Anterior cingulate cortex (tissue), 58 donors: Measurements from ENCODE around the gene BPNT1.
A peak's percentile ranks its signal among the peaks of the same experiment; 100 is the strongest.
"Not testable (repeated sequence)": the region's sequence is repeated elsewhere in the genome, so short reads cannot be mapped to it uniquely, and the experiment has no call there.

ENCODE experiments used
- DNase-seq, 58 donors: peaks; one replicate each; lab custom pipeline; 2025; lab: John Stamatoyannopoulos, UW

Gene BPNT1, protein sequence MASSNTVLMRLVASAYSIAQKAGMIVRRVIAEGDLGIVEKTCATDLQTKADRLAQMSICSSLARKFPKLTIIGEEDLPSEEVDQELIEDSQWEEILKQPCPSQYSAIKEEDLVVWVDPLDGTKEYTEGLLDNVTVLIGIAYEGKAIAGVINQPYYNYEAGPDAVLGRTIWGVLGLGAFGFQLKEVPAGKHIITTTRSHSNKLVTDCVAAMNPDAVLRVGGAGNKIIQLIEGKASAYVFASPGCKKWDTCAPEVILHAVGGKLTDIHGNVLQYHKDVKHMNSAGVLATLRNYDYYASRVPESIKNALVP

GRCh38 chr1:220089650-220090556, at the start of gene BPNT1:
Gene BPNT1 (minus strand): TSS chr1:220089788. CDS start chr1:220079846, 9,942 bp downstream.
- peak; percentile 13 to 95 (median 88) for DNase-seq

DNA sequence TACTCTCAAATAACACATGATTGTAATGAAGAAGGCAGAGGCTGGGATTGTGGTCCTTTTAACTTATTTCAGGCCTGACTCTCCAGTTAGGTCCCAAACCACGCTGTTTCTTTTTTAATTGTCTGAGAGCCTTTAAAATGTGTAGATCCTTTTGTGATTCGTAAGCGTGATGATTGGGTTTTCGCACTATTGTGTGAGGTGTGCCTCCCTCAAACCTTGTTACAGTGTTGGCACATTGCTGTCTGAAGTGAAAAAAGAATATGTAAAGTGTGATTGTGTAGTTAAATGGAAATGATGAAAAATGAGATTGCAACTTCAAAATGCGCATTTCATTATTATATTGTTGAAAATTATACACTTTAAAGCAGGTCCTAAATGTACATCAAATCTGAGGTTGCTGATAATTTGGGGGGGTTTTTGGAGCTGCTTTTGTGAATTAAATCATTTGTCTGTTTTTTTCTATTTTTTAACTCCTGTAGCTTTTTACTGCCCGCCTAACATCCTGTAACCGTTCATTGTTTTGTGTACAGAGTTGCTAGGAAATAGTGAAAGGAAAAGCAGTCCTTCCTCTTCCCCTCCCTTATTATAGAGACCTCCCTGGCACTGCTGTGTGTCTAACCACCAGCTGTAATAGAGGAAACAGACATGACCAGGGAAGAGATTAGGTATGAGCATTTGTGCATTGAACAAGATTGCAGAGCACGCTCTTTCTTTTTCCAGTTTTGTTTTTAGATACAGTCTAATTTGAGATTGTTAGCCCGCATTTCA, 47.6 kb upstream of the BPNT1 start:
- no peak for DNase-seq

DNA sequence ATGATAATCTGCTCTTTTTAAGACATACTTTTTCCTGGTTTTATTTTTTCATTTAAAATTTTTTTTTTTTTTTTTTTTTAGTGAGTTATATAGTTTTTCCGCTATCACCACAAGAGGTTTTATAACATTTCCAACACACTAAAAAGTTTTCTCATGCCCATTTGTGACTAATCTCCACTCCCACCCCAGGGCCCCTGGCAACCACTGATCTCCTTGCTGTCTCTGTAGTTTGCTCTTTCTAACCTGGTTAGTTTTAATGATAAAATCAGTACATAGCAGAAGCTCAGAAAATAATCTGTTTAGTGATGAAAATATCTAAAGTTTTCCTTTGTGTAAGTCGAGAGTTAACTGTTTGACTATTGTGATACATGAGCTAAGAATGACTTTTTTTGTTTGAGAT, 46.2 kb upstream of the BPNT1 start:
- no peak for DNase-seq

GRCh38 chr1:220129479-220130210, 40.1 kb upstream of the BPNT1 start:
- no peak for DNase-seq

DNA sequence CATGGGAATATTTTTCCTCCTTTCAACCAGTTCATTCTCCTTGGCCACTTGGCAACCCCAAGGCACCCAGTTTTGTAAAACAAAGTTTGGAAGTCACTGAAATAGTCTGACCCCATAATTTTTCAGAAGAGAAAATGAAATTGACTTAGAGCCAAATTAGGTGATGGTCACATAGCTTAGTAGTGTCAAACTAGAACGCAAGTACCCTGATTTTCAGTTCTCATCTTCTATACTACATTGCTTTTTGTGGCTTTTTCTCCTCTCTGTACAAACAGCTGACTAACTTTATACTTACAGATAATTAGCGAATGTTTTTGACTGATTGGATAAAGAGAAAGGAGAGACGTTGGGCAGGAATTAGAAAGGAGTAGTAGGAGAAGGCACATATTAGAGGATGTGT, 37.5 kb upstream of the BPNT1 start:
- no peak for DNase-seq

- DNase-seq = no peak
These were observed 35.0 kb upstream of the BPNT1 start for GRCh38 chr1:220124542-220124941.

DNA sequence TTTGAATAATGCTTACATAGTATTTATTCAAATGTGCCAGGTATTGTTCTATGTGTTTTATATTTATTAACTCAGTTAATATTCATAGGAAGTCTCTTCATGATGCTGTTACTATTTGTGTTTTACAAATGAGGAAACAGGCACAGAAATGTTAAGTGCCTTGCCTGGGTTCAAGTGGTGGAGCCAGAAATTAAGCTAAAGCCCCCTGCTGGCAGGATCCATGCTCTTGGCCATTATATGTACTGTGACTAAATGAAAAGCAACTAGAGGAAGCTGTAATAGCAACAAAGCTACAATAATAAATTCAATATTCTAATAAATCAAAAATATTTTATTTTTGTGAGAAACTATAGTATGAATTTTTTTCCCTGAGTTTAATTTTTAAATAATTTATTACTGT, 34.3 kb upstream of the BPNT1 start:
- no peak for DNase-seq

DNA sequence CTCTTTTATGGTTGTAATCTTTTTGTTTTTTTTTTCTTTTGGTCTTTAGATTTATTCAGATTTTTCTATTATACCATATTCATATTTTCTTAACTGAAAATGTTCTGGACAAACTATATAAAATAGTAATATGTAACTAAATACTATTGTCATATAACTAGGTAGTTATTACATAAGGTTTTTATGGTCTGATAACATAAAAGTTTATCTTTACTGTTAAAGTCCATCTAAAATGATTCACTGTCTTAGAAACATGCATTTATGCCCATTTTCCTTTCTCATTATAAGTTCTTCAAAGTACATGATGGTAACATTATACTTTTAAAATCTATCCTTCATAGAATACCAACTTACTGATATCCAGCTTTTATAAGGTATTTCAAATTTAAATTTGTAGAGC, 33.5 kb upstream of the BPNT1 start:
- no peak for DNase-seq

DNA sequence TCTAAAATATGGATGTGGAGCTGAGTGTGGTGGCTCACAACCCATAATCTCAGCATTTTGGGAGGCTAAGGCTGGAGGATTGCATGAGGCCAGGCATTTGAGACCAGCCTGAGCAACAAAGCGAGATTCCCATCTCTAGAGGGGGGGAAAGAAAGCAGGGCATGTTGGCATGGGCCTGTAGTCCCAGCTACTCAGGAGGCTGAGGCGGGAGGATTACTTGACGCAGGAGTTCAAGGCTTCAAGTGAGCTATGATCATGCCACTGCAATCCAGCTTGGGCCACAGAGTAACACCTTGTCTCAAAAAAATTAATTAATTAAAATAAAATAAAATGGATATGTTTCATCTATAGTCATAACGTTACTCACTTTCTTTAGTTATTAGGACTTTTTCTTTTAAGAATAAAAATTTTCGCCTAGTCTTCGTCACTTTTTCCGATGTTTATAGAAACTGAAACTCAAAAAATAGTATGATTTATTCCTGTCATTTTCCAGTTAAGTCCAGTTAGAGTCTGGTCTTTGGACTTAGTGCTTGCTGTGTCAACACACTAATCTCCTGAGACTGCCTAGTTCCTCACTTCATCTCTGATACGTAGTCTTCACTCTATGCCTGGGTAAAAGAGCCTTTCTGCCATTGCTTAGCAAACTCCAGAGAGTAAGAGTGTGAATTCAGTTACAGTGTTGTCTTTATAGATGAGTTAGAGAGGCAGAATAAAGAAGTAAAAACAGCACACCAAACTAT, 32.4 kb upstream of the BPNT1 start:
- DNase-seq = no peak

GRCh38 chr1:220119043-220119512, 29.5 kb upstream of the BPNT1 start:
- DNase-seq = no peak

GRCh38 chr1:220113136-220113695, 23.6 kb upstream of the BPNT1 start:
- no peak for DNase-seq

DNA sequence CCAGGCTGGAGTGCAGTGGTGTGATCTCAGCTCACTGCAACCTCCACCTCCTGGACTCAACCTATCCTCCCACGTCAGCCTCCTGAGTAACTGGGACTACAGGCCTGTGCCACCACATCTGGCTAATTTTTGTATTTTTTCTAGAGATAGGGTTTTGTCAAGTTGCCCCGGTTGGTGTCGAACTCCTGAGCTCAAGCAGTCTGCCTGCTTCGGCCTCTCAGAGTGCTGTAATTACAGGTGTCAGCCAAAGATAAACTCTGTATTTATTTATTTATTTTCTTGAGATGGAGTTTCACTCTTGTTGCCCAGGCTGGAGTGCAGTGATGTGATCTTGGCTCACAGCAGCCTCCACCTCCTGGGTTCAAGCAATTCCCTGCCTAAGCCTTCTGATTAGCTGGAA, 23.0 kb upstream of the BPNT1 start:
- not testable (repeated sequence) for DNase-seq

- not testable (repeated sequence) for DNase-seq
These were observed 20.9 kb upstream of the BPNT1 start for GRCh38 chr1:220110473-220110872.

- no peak for DNase-seq
These were observed 10.2 kb upstream of the BPNT1 start for GRCh38 chr1:220099826-220100225.

GRCh38 chr1:220094016-220094911, 4.7 kb upstream of the BPNT1 start, which contains the start of gene IARS2:
Gene IARS2 (plus strand): TSS chr1:220094132. CDS start chr1:220094217, 85 bp downstream.
- DNase-seq = peak; percentile 28 to 91 (median 82)

DNA sequence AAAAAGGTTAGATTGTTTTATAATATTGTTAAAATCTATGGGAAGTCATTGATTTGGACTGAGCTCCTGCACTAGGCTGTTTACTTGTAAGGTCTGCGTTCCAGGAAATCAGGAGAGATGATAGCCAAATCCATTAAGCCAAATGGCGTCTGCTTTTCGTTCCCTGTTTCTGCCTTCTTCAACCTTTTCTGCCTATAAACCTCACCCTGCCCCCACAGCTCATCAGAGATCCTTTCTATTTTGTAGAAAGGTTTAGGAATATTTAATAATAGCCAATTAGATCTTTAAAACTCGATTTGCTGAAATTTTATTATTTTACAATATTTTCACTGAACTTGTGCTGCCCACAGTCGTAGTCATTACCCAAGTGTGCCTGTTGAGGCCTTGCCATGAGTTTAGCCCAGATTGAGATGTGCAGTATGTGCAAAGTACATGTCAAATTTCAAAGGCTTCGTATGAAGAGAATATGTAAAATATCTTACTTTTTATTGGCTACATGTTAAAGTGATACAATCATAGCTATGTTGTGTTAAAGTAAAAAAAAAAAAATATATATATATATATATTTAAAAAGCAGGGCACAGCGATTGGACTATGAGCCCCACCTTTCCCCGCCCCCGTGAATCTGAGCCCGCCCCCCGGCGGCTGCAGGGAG, 3.9 kb upstream of the BPNT1 start:
- DNase-seq = peak in 1 of 58 donors; percentile 12

- DNase-seq = no peak
These were observed 3.1 kb upstream of the BPNT1 start for GRCh38 chr1:220092694-220093093.
